GM18868 (cell line): ENCODE data around the gene FAM181B.

Source experiments
- ATAC-seq: cut with Tn5 transposase; IDR thresholded peaks from one replicate; pipeline ENCODE4 v1.9.1; 2021; ENCODE audit warnings: mild to moderate bottlenecking, moderate library complexity; ENCODE audit not compliant: unreplicated experiment

The FAM181B gene

GRCh38 chr11:82733444-82734119 is at the start of gene FAM181B:
Gene FAM181B (minus strand): TSS chr11:82733864. CDS start chr11:82733729, 135 bp downstream.
- peak; percentile 69 for ATAC-seq

GRCh38 chr11:82782825-82783374 is 49.2 kb upstream of the FAM181B start:
- no peak for ATAC-seq

- ATAC-seq = no peak
These were observed 45.1 kb upstream of the FAM181B start for GRCh38 chr11:82778776-82779175.

GRCh38 chr11:82776377-82776776 is 42.7 kb upstream of the FAM181B start:
- no peak for ATAC-seq

- ATAC-seq = peak; percentile 100
These were observed 42.2 kb upstream of the FAM181B start for GRCh38 chr11:82775736-82776346.

GRCh38 chr11:82775218-82775617 is 41.6 kb upstream of the FAM181B start:
- no peak for ATAC-seq

GRCh38 chr11:82771781-82772180 is 38.1 kb upstream of the FAM181B start:
- no peak for ATAC-seq

GRCh38 chr11:82767123-82767522 is 33.5 kb upstream of the FAM181B start:
- no peak for ATAC-seq

- no peak for ATAC-seq
These were observed 31.9 kb upstream of the FAM181B start for GRCh38 chr11:82765466-82766034.

- ATAC-seq = no peak
These were observed 29.5 kb upstream of the FAM181B start for GRCh38 chr11:82763167-82763566.

- ATAC-seq = no peak
These were observed 26.0 kb upstream of the FAM181B start for GRCh38 chr11:82759649-82760048.

- ATAC-seq = peak; percentile 70
These were observed 24.1 kb upstream of the FAM181B start for GRCh38 chr11:82757660-82758357.

GRCh38 chr11:82756765-82757639 is 23.3 kb upstream of the FAM181B start:
- no peak for ATAC-seq

GRCh38 chr11:82754410-82754809 is 20.7 kb upstream of the FAM181B start:
- ATAC-seq = no peak

- ATAC-seq = no peak
These were observed 20.3 kb upstream of the FAM181B start for GRCh38 chr11:82753921-82754320.

GRCh38 chr11:82752801-82753200 is 19.1 kb upstream of the FAM181B start:
- no peak for ATAC-seq

- peak; percentile 82 for ATAC-seq
These were observed 17.0 kb upstream of the FAM181B start for GRCh38 chr11:82750643-82751139.

GRCh38 chr11:82747471-82747870 is 13.8 kb upstream of the FAM181B start:
- no peak for ATAC-seq

GRCh38 chr11:82738091-82738490 is 4.4 kb upstream of the FAM181B start:
- no peak for ATAC-seq

GRCh38 chr11:82734120-82734479 is 436 bp upstream of the FAM181B start:
- ATAC-seq = no peak
